Astrocyte (in vitro differentiated cells and primary cell): ENCODE measurements around the gene SENP1. TPM values are rescaled to one million over a fixed set of nuclear protein-coding genes. Genes with fewer than 3 reads are reported as not detected.

Source experiments
- DNase-seq: peaks from one replicate; pipeline ENCODE4 v3.0.0-alpha.2; 2010; ENCODE audit warnings: low read depth
- FAIRE-seq: peaks from 2 replicates; lab custom pipeline; 2011; peaks lifted over from hg19 to GRCh38; lab: Jason Lieb, UNC
- H2AFZ ChIP-seq: 2 replicates; pipeline ENCODE4 v1.6.0; 2012; ENCODE audit warnings: low read depth, low read length, inconsistent platforms
- H3K27ac ChIP-seq: 2 replicates; pipeline ENCODE4 v1.5.1; 2011; ENCODE audit warnings: low read depth, low read length, inconsistent platforms
- H3K27me3 ChIP-seq: 2 replicates; pipeline ENCODE4 v1.6.0; 2011; ENCODE audit warnings: low read length, inconsistent platforms; ENCODE audit not compliant: insufficient read depth
- H3K36me3 ChIP-seq: 2 replicates; pipeline ENCODE4 v1.5.1; 2011; ENCODE audit warnings: low read length, inconsistent platforms; ENCODE audit not compliant: insufficient read depth
- H3K4me1 ChIP-seq: 2 replicates; pipeline ENCODE4 v1.5.1; 2011; ENCODE audit warnings: low read length, inconsistent platforms; ENCODE audit not compliant: insufficient read depth
- H3K4me2 ChIP-seq: 2 replicates; pipeline ENCODE4 v1.6.0; 2012; ENCODE audit warnings: low read length, inconsistent platforms
- H3K4me3 ChIP-seq: 2 replicates; pipeline ENCODE4 v1.5.1; 2011; ENCODE audit warnings: low read depth, mild to moderate bottlenecking, low read length, inconsistent platforms; ENCODE audit not compliant: insufficient read depth
- H3K79me2 ChIP-seq: 2 replicates; pipeline ENCODE4 v1.6.0; 2012; ENCODE audit warnings: mild to moderate bottlenecking, low read length, inconsistent platforms; ENCODE audit not compliant: insufficient read depth
- H3K9ac ChIP-seq: 2 replicates; pipeline ENCODE4 v1.6.0; 2012; ENCODE audit warnings: mild to moderate bottlenecking, low read length, inconsistent platforms
- H3K9me3 ChIP-seq: 2 replicates; pipeline ENCODE4 v1.5.1; 2012; ENCODE audit warnings: low read depth, mild to moderate bottlenecking, low read length, inconsistent platforms; ENCODE audit not compliant: insufficient read depth
- H4K20me1 ChIP-seq: 2 replicates; pipeline ENCODE4 v1.6.0; 2012; ENCODE audit warnings: low read length, inconsistent platforms; ENCODE audit not compliant: insufficient read depth
- H3K27ac Mint-ChIP-seq: one replicate; pipeline ENCODE4 v1.8.0; 2021; ENCODE audit warnings: mild to moderate bottlenecking, mixed read lengths; ENCODE audit not compliant: unreplicated experiment
- H3K27me3 Mint-ChIP-seq: one replicate; pipeline ENCODE4 v1.8.0; 2021; ENCODE audit warnings: low read depth, mixed read lengths; ENCODE audit not compliant: unreplicated experiment
- H3K36me3 Mint-ChIP-seq: one replicate; pipeline ENCODE4 v1.8.0; 2021; ENCODE audit warnings: low read depth, mixed read lengths; ENCODE audit not compliant: unreplicated experiment
- H3K4me1 Mint-ChIP-seq: one replicate; pipeline ENCODE4 v1.8.0; 2021; ENCODE audit warnings: low read depth, mixed read lengths; ENCODE audit not compliant: unreplicated experiment
- H3K4me3 Mint-ChIP-seq: one replicate; pipeline ENCODE4 v1.8.0; 2021; ENCODE audit warnings: mild to moderate bottlenecking, moderate library complexity, mixed read lengths; ENCODE audit not compliant: unreplicated experiment
- H3K9me3 Mint-ChIP-seq: one replicate; pipeline ENCODE4 v1.8.0; 2021; ENCODE audit warnings: mild to moderate bottlenecking, mixed read lengths; ENCODE audit not compliant: unreplicated experiment
- CTCF ChIP-seq: IDR thresholded peaks from 2 replicates; pipeline ENCODE4 v1.5.1; 2011; ENCODE audit warnings: low read depth, mild to moderate bottlenecking, inconsistent platforms, low read length, moderate library complexity; ENCODE audit not compliant: insufficient read depth
- EZH2 ChIP-seq: IDR thresholded peaks from 2 replicates; pipeline ENCODE4 v1.6.1; 2012; ENCODE audit warnings: mild to moderate bottlenecking, low read length, inconsistent platforms; ENCODE audit not compliant: insufficient read depth
- total RNA-seq: library from RNA; stranded (reverse); gene quantifications from 2 replicates; pipeline ENCODE4 v1.2.1, GENCODE V29; 2021

The SENP1 gene
- total RNA-seq, 1 donor from 2014 or later = 13.6 TPM

DNA sequence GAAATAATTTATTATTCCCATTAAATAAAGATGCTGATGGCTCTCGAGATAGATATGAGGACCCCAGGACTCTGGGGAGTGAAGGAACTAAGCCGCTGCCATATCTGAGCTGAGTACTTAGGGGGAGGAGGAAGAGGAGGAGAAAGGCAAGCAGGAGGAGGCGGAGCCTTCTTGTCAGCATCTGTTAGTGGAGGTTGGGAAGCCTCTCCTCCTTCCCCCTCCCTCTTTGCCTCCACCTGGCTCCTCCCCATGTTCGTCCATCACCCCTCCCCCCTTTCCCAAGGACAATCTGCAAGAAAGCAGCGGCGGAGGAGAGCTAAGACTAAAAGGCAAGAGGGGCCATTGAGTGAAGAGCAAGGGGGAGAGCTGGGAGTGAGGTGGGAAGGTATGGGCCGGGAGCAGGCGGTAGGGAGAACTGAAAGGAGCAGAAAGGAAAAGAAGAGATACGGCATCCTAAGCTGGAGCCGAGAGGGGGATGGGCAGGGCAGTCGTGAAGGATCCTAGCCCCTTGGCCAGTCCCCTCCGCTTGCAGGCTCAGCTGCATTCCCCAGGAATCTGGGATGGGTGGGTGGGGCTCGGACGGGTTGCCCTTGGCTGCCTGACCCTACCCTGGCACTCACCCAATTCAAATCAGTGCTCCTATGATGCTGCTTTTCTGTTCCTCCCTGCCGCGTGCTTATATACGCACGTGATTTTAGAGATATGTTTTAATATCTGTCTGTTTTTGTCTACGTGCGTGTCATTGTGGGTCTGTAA is 13.4 kb upstream of the SENP1 start, which contains the start of gene PFKM:
Gene PFKM (plus strand): TSS at position 287 of the 756 bp plus-strand sequence. CDS start 3,411 bp downstream, outside the sequence.
- peak within 1 kb of the TSS; percentile 86 for H3K9ac ChIP-seq
- peak; percentile 89 for DNase-seq
- H3K36me3 ChIP-seq = peaks cover 19% of the 10 kb centered on the region
- Mint-ChIP-seq H3K27ac (peak within 1 kb of the TSS; percentile 87), H3K27me3 (peaks cover 5% of the 10 kb centered on the region), H3K36me3 (no peaks in the 10 kb centered on the region), H3K4me3 (peak within 1 kb of the TSS; percentile 98), H3K9me3 (peaks cover 4% of the 10 kb centered on the region), H3K4me1 (peaks cover 10% of the 10 kb centered on the region)
- TF ChIP-seq CTCF (no peak), EZH2 (no peak)
- peak within 1 kb of the TSS; percentile 91 for H3K4me3 ChIP-seq
- H3K4me2 ChIP-seq = peak within 1 kb of the TSS; percentile 87
- peaks cover 3% of the 10 kb centered on the region for H3K27me3 ChIP-seq
- no peaks in the 10 kb centered on the region for H3K9me3 ChIP-seq
- H3K4me1 ChIP-seq = peaks cover 5% of the 10 kb centered on the region
- no peak for FAIRE-seq
- peak within 1 kb of the TSS; percentile 58 for H3K27ac ChIP-seq
- H2AFZ ChIP-seq = peak within 1 kb of the TSS; percentile 94
- peaks cover 8% of the 10 kb centered on the region for H4K20me1 ChIP-seq
- H3K79me2 ChIP-seq = peaks cover 27% of the 10 kb centered on the region

- H3K27me3 Mint-ChIP-seq = peaks cover 8% of the 10 kb centered on the region
These were observed 12.5 kb upstream of the SENP1 start for GRCh38 chr12:48118284-48118871.

More at GRCh38 chr12:48118284-48118871, 12.5 kb upstream of the SENP1 start:
- H4K20me1 ChIP-seq = peaks cover 8% of the 10 kb centered on the region
- DNase-seq = no peak
- peak overlapping the region; percentile 94 for H2AFZ ChIP-seq
- Mint-ChIP-seq H3K36me3 (no peaks in the 10 kb centered on the region), H3K27ac (no peak overlapping the region), H3K4me1 (peaks cover 10% of the 10 kb centered on the region), H3K4me3 (peak overlapping the region; percentile 98), H3K9me3 (peaks cover 8% of the 10 kb centered on the region)
- peaks cover 27% of the 10 kb centered on the region for H3K79me2 ChIP-seq
- peaks cover 5% of the 10 kb centered on the region for H3K4me1 ChIP-seq
- peak overlapping the region; percentile 91 for H3K4me3 ChIP-seq
- no peak for FAIRE-seq
- H3K9ac ChIP-seq = no peak overlapping the region
- peak overlapping the region; percentile 87 for H3K4me2 ChIP-seq
- no peaks in the 10 kb centered on the region for H3K9me3 ChIP-seq
- peaks cover 10% of the 10 kb centered on the region for H3K36me3 ChIP-seq
- no peak overlapping the region for H3K27ac ChIP-seq
- no peak for TF ChIP-seq CTCF
- no peak for TF ChIP-seq EZH2
- H3K27me3 ChIP-seq = peaks cover 3% of the 10 kb centered on the region
